DLD1 (cell line): Measurements from ENCODE around the gene GLYATL2.

Source experiments
- in situ Hi-C: cut with HindIII; loops from 2 replicates; pipeline ENCODE4 v1.10.0; 2017; ENCODE audit warnings: low sequenced_read_pairs

Gene GLYATL2

GRCh38 chr11:58801974-58802545, 42.4 kb downstream of the GLYATL2 start:
- in situ Hi-C loops = no loop called here

GRCh38 chr11:58801302-58801701, 43.2 kb downstream of the GLYATL2 start:
- in situ Hi-C loops = no loop called here

GRCh38 chr11:58796333-58796732, 48.2 kb downstream of the GLYATL2 start:
- in situ Hi-C loops = no loop called here

- in situ Hi-C loops = no loop called here
Measured at GRCh38 chr11:58788355-58789023, 56.0 kb downstream of the GLYATL2 start.

- in situ Hi-C loops = no loop called here
Measured at GRCh38 chr11:58787903-58788302, 56.6 kb downstream of the GLYATL2 start.

- in situ Hi-C loops = no loop called here
Measured at GRCh38 chr11:58786693-58787092, 57.8 kb downstream of the GLYATL2 start.

GRCh38 chr11:58784995-58785394, 59.5 kb downstream of the GLYATL2 start:
- in situ Hi-C loops = no loop called here
